ENCODE results near the gene C16orf74. TPM values are rescaled to one million over a fixed set of nuclear protein-coding genes. Genes with fewer than 3 reads are reported as not detected.

The C16orf74 gene
- total and polyA plus RNA-seq, 2 of the 8 experiments (the other 6 are each of a cell fraction or from before 2014, with no cell fraction given), result 7.3 to 9.3 TPM

GRCh38 chr16:85674418-85674755 is 76.5 kb downstream of the C16orf74 start:
- ChIA-PET POLR2A (ENCODE audit: partially characterized antibody) (interaction anchor here (1.5 to 10.5 kb wide), 6 partner anchors 9 to 272 kb away, joined by 3 to 77 read pairs (median 6); partner anchors contain the start of gene GINS2), CTCF (ENCODE audit: partially characterized antibody) (interaction anchor here (0.7 to 37.0 kb wide), 14 partner anchors 10 to 429 kb away, joined by 3 to 620 read pairs (median 6); no protein-coding TSS in a partner anchor)
- peaks cover 45 to 88% (median 68%) of the 10 kb centered on the region in 4 experiments for H3K36me3 ChIP-seq (ENCODE audit: control insufficient read depth in 2 of 4, insufficient read depth in 4 of 4, low read length in 3 of 4)
- H3K27ac ChIP-seq (ENCODE audit: low read depth, low read length), result no peak overlapping the region
- DNase-seq (ENCODE audit: low read depth in 1 of 2, low spot score in 2 of 2), result no peak
- H3K56ac ChIP-seq (replicated peaks; ENCODE audit: insufficient read length, low read depth, low read length), result no peak overlapping the region
- no peak overlapping the region for H2BK5ac ChIP-seq (ENCODE audit: low read depth, low read length)
- TF ChIP-seq RXRA (IDR thresholded peaks at IDR 0.05; ENCODE audit: insufficient read depth, low read depth, low read length) (no peak), POLR2A (IDR thresholded peaks at IDR 0.05; ENCODE audit: control extremely low read depth in 1 of 2, low read depth in 2 of 2, low read length in 2 of 2) (0 out of 3 replicates have a peak, but pooled peaks of 1 of the 2 experiments have one; percentile 1), GTF2F1 (IDR thresholded peaks at IDR 0.05; ENCODE audit: borderline replicate concordance, low read depth, low read length) (no peak), CHD2 (IDR thresholded peaks at IDR 0.05; ENCODE audit: low read length) (no peak), SP1 (IDR thresholded peaks at IDR 0.05; ENCODE audit: low read depth, low read length) (no peak), JUN (IDR thresholded peaks at IDR 0.05; ENCODE audit: low read depth, low read length) (no peak)
- H3K4ac ChIP-seq (replicated peaks; ENCODE audit: insufficient read length, low read depth, low read length), result no peak overlapping the region
- no peak overlapping the region for H2BK20ac ChIP-seq (ENCODE audit: low read length)
- no peaks in the 10 kb centered on the region for H3K79me1 ChIP-seq (ENCODE audit: low read depth, low read length)
- no peak overlapping the region for H3K18ac ChIP-seq (ENCODE audit: extremely low read depth, low read length)
- H3K27me3 ChIP-seq (replicated peaks in 1 of 4; ENCODE audit: control insufficient read depth in 3 of 4, extremely low read depth in 1 of 4, insufficient read depth in 3 of 4, low read length in 3 of 4), result no peaks in the 10 kb centered on the region
- H2BK120ac ChIP-seq (replicated peaks; ENCODE audit: low read depth, low read length), result no peak overlapping the region
- no peak overlapping the region for H3K14ac ChIP-seq (ENCODE audit: insufficient read length)
- H3K4me2 ChIP-seq (ENCODE audit: insufficient read depth in 1 of 2, low read depth in 2 of 2, low read length in 2 of 2), result no peak overlapping the region
- H2AK5ac ChIP-seq (ENCODE audit: low read depth, low read length), result no peak overlapping the region
- H3K4me3 ChIP-seq (ENCODE audit: extremely low read depth in 1 of 4, insufficient read depth in 2 of 4, low read depth in 3 of 4, low read length in 4 of 4), result no peak overlapping the region
- H2BK15ac ChIP-seq (ENCODE audit: low read length), result no peak overlapping the region
- no peak overlapping the region for H4K5ac ChIP-seq (ENCODE audit: insufficient read length, low read depth, low read length)
- no peaks in the 10 kb centered on the region for H3K9me3 ChIP-seq (ENCODE audit: insufficient read depth in 2 of 2, low read depth in 1 of 2, low read length in 1 of 2)
- no peaks in the 10 kb centered on the region for H3K23me2 ChIP-seq (ENCODE audit: low read depth, low read length)
- H3K23ac ChIP-seq (ENCODE audit: insufficient read length), result no peak overlapping the region
- no peak overlapping the region for H3K9ac ChIP-seq (replicated peaks in 1 of 4; ENCODE audit: extremely low read depth in 1 of 4, low read depth in 3 of 4, low read length in 3 of 4)
- 89% methylated on average over 4 of the region's 4 CpGs; no CpG with 5 or more reads in 1 of the 2 experiments for WGBS, 2 experiments (ENCODE audit: extremely low coverage in 1 of 2, insufficient coverage in 1 of 2, insufficient read length in 1 of 2, insufficient replicate concordance in 2 of 2, low coverage in 1 of 2, low lambda C conversion rate in 2 of 2, missing lambda C conversion rate in 1 of 2)
- no peak overlapping the region for H2BK12ac ChIP-seq (ENCODE audit: low read depth, low read length)
- H4K8ac ChIP-seq (ENCODE audit: extremely low read depth, insufficient read depth, low read length), result no peak overlapping the region; the same call in 1 of the 2 replicates
- no peak for FAIRE-seq
- H4K20me1 ChIP-seq (replicated peaks in 1 of 2; ENCODE audit: control insufficient read depth in 1 of 2, insufficient read depth in 2 of 2, low read length in 2 of 2), result peaks cover 4 to 5% of the 10 kb centered on the region in 2 experiments
- H3K79me2 ChIP-seq (ENCODE audit: control insufficient read depth in 1 of 2, insufficient read depth in 2 of 2, low read length in 2 of 2), result no peaks in the 10 kb centered on the region
- H4K91ac ChIP-seq (replicated peaks; ENCODE audit: insufficient read length, low read length), result no peak overlapping the region
- no peak overlapping the region for H2AFZ ChIP-seq (ENCODE audit: low read length)
- no peaks in the 10 kb centered on the region for H3K4me1 ChIP-seq (replicated peaks in 1 of 4; ENCODE audit: control insufficient read depth in 3 of 4, insufficient read depth in 4 of 4, low read length in 3 of 4)
